Measurements from ENCODE around the gene CARD18.

Gene CARD18, protein sequence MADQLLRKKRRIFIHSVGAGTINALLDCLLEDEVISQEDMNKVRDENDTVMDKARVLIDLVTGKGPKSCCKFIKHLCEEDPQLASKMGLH

DNA sequence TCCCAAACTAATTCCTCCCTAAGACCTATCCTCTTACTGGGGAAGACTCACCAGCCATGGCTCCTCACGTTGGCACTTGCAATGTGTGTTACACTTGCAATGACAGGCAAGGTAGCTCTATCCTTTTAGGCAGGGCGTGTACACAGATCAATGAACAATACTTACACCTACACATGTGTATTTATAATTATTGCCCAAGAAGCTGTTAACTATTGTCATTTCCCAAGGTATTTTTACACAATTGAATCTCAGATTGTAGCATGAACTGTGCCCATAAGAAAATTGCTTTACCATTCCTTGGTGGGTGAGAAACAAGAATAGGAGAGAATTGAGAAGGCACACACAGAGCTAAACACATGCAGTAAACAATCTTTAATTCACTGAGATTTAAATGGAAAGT lies at the start of gene CARD18:
TSS of gene CARD18 (minus strand) at position 101 of the 400 bp plus-strand sequence. CDS start at position 58, 43 bp downstream.
- DNase-seq: no peak

DNA sequence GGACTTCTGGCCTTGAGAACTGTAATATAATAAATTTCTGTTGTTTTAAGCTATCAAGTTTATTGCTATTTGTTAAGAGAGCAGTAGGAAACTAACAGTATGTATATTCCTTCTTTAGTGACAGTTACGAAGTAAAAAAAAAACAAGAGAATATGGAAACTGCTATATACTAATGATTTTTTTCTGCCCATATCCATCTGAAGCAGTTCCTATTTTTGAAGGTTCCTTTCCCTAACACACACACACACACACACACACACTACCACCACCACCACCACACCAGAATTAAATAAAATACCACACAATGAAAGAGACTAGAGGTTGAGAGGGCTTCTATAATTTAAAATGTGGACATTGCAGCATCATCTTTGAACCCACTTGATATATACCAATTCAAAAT lies 44.4 kb upstream of the CARD18 start:
- DNase-seq: no peak

DNA sequence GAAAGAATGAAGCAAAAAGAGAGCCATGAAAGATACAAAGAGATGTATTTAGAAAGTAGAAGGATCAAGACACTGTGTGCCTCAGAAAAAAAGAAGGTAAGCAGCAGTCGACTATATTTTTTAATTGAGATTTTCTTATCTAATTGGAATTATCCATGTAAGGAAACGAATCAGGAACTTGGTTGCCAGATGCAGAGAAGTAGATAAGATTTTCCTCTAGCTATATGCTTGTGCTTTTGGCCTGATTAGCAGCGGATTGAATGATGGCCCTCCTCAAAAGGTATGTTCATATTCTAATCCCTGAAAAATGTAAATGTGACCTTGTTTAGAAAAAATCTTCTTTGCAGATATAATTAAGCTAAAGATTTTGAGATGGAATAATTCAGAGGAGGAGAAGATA lies 43.9 kb upstream of the CARD18 start:
- no peak for DNase-seq

DNA sequence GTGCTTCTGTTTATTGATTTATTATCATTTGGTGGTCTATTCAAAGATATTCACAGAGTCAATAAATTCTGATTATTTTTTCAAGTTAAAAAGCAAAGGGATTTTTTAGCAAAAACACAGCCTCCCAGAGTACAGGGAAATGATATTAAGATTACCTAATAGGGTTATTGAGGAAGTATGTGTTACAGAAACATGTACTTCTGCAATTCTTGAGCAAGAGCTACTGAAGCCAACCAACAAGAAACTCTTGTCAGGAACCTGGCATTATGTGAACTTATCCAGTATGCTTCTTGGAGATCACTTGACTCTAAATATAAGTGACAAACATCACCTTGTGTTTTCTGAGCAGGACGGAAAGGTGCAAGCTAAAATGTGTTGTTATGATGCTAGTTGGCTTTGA lies 42.0 kb upstream of the CARD18 start:
- no peak for DNase-seq

DNA sequence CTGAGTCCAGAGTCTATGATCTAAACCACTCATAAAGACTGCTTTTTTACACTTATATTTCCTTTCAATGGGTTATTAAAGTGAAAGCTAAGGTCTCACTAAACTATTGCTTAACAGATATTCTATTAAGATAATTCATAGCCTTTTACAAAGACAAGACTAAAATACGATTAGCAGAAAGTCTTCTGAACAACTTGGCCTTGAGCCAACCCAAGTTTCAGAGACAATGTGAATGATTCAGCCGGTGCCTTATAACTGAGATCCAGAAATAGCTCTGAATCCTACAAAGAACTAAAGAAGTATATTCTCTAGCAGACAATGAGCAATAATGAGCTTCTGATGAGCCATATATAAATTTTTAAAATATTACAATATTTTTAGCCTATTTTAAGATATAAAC lies 41.5 kb upstream of the CARD18 start:
- DNase-seq: no peak

DNA sequence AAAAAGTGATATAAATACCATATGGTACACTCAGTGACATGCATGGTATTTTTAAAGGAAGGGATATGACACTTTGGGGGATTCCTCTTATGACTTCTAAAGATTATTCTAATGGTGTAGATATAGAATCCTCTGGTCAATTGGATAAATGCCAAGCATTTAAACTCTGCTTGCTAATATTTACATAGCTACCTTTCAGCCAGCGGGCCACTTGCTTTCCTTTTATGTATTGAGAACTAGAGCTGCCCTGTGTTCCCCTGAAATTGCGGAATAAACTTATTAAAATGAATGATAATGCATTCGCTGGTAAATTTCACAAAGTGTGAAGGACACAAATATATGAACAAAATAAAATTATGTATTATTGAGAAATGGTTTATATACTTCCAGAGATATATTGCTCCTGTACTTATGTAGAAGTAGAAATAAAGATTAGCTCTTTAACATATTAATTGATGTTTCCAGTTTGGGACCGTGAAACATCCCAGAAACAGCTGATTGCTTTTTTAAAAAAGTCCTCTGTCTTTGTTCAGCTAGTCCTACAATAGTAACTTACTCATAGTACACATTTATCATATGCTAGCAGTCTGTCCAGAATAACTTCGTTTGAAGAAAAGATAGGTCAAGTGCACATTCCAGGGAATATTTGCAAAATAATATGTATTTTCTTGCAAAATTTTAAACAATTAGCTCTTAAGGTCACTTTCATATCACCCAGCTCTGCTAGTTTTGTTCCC lies 40.1 kb upstream of the CARD18 start:
- no peak for DNase-seq

DNA sequence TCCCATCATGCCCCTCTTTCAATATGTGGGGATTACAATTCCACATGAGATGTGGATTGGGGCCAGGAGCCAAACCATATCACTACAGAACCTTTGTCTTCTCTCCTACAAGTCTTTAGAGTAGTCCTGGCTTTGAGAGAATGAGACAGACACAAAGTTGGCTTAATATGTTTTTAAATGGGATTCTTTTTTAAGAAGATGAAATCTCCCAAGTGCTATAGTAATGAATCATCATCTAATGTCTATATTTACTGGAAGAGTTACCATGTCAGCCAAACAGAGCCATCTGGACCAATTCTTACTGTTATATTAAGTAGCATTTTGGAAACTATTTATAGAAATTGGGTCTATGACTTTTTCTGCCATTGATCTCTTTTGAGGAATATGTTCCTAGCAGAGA lies 38.1 kb upstream of the CARD18 start:
- DNase-seq: no peak

DNA sequence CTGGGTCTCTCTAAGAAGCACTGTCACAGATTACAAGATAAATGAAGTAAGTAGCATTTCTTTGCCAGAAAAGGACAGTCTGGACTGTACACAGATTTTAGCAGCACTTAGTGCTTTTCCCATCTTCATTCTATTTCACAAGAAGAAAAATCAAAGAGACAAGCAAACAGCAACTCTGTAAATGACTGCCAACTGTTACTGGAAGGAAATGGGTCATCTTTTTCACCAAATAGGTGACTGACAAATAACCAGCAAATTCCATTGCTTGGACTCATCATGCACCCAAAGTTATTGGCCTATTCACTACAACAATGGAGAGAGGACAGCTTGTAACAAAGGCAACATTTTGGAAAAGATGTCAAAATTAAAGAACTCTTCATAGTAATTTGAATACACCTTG lies 28.9 kb upstream of the CARD18 start:
- no peak for DNase-seq

DNA sequence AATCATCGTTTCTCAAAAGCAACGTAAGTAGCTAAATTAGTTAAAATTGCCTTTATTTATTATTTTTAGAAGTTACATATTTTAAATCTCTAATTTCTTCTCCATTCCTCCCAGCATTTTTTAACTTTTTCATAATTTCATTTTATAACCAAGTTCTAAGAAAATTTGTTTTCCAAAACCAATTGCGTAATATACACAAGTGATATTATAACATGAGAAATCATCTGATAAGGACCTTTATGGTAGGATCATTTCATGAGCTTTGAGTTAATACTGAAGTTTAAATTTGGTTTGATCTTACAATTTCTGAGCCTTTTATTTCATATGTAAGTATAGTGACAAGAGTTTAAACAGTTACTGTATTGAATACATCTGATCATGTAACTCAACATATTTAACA lies 27.7 kb upstream of the CARD18 start:
- no peak for DNase-seq

DNA sequence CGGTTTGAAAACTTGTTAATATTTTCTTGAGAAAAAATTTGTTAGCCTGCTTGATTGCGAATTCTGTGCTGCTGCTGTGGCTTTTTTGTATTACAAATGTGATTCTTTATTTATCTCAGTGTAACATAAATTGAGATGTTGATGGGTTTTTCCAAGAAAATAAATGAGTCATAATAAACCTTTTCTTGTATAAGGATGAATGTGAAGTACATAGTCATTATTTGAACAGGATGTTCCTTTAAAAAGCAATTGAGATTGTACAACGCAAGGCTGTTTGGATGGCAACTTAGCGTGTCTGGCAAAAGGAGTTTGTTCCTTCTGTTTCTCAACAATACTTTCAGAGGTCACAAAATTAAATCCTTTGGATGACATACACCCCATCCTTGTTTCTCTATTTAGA lies 24.6 kb upstream of the CARD18 start:
- DNase-seq: no peak

DNA sequence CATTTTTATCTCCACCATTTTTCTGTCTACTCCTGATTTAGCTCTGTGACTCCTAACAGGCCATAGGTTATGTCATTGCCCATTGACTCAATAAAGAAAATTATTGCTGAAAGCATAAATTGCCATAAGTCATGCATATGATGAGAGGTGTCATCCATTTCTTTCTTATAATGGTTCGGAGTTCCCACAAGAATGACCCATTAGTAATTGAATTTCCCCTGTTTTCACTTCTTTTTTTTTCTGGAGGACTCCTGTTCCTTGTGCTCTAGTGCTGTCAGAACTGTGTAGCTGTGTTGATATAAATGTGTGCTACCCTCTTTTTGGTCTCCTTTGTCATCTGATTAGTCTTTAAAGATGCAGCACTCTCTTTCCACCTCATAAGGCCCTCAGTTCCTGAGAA lies 22.9 kb upstream of the CARD18 start:
- no peak for DNase-seq

DNA sequence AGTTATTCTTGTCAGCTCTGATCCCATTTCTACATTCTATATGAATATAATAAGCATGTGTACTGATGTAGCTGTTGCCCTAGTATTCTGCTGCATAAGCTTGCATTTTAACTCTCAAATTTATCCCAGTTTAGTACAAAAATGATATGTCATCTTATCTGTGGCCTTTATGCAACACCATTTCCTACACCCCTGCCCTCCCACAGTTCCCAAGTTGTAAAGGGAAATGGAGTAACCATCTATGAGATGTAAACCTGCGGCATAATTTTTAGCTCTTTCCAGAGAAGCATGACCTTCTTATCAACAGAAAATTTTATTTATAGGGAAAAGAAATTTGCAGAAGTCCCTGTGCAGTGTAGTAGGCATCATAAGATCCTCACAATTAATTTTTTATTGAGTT lies 18.9 kb upstream of the CARD18 start:
- DNase-seq: no peak

DNA sequence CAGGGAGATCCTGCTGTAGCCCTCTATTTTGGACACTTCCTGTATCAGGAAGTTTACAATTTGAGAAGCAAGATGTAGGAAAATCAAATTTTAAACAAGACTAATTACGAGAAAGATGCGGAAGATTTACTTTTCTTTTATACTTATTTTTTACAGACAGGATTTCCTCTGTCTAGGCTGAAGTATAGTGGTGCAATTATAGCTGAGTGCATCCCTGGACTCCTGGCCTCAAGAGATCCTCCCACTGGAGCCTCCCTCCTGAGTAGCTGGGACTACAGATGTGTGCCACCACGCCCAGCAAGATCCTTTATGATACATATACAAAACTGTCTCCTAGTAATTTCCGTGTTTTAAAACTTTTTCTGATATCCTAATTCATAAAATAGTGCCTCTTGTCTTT lies 17.2 kb upstream of the CARD18 start:
- DNase-seq: no peak

DNA sequence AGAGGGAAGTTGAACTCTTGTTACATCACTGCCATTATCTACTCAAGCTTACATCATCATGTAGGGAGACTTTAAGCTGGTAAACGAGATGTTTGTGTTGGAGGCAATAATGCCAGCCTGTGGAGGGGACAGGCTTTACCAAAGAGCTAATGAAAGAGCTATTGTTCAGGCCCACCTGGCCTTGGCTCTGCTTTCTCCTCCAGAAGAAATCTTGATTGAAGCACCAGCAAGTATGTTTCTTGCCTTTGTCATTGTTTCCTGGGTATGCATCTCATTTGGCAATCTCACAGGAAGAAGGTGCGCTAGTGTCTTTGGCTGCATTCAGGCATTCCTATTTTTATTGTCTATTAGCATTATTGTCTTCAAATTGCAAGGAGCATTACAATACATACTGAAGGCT lies 16.7 kb upstream of the CARD18 start:
- no peak for DNase-seq

DNA sequence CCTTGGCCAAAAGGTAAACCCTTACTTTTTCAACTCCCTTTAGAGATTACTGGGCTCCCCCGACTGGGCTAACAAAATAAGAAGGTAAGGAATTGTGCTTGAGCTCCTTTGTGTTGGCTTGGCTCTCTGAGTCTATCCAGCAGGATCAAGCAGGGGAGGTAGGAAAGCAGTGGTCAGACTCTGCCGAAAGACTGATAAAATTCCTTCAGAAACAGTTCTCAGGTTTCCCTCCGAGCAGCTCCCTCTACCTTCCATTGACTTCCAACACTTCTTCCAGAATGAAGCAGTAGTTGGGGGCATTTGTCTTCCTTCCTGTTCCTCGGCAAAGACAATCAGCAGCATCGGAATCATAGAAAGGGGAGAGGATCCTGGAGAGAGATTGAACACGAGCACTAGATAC lies 16.1 kb upstream of the CARD18 start:
- no peak for DNase-seq

DNA sequence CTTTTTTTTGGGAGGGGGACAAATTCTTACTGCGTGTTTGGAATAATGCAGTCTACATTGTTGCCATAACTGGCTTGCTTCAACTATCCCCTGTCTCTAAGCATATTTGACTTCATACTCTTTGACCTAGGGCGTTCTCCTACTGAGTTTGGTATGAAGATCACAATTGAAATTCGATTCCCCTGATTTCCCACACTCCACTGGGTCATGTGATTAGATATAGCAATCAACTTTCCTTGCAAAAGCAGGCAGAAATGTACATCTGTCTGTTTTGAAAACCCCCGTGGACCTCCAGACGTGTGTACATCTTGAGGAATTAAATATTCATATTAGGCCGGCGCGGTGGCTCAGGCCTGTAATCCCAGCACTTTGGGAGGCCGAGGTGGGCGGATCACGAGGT lies 13.8 kb upstream of the CARD18 start:
- no peak for DNase-seq

DNA sequence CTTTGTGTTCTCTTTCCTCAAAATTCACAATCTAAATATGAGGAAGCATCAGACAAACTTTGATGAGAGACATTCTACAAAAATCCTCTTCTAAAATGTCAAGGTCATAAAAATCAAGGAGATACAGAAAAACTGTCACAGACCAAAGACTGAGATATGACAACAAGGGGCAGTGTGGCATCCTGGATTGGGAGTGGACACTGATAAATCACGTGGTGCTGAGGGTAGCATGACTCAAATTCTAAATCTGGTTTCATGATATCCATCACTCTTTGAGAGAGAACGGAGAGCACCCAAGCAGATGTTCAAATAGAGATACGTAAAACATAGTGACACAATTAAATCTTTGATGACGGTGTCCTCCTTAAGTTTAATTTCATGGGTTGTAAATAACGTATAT lies 13.0 kb upstream of the CARD18 start:
- no peak for DNase-seq

DNA sequence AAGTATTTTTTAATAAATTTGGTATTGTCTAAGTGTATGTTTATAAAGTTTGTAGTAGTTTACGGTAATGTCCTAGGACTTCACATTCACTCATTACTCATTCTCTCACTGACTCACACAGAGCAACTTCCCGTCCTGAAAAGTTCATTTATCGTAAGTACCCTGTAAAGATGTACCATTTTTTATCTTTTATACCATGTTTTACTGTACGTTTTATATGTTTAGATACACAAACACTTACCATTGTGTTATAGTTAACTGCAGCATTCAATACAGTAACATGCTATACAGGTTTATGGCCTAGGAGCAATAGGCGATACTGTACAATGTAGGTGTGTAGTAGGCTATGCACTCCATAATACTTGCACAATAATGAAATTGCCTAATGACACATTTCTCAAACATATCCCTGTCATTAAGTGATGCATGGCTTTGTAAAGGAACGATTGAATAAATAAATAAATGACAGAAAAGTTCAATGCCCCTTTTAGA lies 12.5 kb upstream of the CARD18 start:
- no peak for DNase-seq

DNA sequence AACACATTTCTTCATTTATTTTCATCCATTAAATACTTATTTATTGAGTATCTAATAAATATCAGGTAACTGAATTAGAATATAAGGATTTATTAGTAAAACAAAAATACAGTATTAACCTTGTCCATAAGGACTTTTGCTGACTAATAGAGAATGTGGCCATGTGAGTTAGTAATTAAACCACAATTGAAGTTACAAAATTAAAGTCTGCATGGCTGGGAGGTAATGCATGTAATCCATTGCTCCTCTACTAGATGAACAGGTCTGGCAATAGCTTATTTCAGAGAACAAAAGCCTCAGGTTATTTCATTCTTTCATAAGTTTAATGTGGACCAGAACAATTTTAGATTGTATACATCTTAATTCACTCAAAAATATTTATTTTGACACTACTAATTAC lies 9.9 kb upstream of the CARD18 start:
- no peak for DNase-seq

DNA sequence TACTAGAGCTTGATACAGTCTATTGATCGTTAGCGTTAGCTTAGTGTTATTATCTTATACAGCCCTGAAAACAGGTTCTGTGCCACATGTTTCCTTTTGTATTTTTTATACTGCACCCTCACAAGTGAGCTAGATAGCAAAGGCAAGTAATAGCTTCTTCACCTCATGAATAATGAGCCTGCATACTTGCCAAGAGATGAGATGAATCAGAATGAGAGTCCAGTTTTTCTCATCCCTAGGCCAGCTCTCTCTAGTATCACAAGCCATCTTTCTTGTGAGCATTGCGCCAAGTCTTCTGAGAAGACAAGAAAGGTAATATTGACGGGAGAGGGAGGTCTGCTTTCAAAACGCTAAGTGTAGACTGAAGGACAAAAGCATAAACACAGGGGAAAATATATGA lies 8.7 kb upstream of the CARD18 start:
- DNase-seq: no peak

DNA sequence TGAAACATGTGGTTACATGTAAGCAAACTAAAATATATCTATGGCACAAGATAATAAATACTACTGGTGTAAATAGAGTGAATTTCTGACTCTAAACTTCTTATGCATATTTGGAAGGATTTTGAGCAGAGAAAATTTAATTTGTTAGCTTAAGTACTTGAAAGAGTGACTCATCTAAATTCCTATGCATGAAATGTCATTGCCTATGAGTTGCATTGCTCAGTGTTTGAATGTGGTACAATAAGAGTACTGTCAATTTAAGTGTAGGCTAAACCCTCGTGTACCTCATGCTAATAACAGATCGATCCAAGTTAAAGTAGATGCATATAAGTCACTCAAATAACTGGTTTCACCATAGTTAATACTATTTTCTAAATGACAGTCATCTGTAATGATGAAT lies 5.3 kb upstream of the CARD18 start:
- DNase-seq: no peak

DNA sequence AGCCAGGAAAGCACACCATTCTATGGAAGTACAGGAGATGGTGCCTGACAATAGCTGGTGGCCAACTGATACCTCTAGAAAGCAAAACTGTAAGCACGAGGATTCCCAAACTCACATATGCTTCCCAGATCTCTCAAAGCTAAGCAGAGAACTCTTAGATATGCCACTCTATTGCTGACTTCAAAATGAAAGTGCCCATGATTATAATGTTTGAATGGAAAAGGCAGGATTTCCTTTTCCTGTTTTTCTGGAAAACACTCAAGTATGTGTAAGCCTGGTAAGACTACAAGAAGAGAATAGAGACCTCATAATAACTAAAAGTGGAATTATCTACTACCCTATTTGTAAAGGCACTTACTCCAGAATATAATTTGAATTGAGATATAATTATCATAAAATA lies 2.6 kb upstream of the CARD18 start:
- no peak for DNase-seq

DNA sequence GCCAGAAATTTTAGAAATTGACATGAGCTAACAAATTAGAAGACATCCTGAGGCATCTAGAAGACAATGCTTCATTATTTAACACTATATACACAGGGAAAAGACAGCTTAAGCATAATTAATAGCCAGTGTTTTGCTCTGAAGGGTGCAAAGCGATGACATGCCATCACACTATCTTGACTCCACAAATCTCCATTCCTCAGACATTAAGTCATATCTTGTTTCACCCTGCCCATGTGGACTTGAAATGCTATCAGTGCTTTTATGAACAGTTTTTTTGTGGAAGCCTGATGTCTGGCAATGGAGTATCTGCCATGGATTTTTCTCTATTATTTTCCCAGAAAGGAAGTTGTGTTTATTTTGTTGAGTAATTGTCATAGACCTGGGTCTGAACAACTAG lies 2.3 kb downstream of the CARD18 start:
- no peak for DNase-seq

DNA sequence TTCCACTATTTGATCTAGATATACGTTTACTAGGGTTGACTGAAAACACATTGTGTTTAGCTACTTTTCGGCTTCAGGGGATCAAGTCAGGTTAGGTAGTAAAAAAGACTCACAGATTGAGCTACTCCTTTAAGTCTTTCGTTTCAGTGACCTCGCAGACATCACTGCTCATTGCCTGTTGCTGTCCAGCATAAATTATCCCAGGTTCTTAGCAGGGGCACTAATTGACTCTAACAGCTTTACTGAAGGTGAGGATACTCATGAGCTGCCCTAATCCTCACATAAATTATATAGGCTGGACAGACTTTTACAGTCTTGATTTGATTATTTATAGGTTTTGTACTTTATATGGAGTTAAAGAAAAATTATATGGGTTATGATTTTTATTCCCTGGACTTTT lies 3.7 kb downstream of the CARD18 start:
- DNase-seq: no peak
